Activated B cell treated with CpG ODN at 0.5 μM for 24 hours (primary cell): ENCODE results near the gene UBFD1. TPM values are rescaled to one million over a fixed set of nuclear protein-coding genes. Genes with fewer than 3 reads are reported as not detected.
"Not testable (repeated sequence)": the region's sequence is repeated elsewhere in the genome, so short reads cannot be mapped to it uniquely, and the experiment has no call there.

ENCODE experiments used
- ATAC-seq: fragments of 200-7000 bp; cut with Tn5 transposase; one replicate; pipeline ENCODE4 v1.10.0; 2021; ENCODE audit warnings: low read depth, mild to moderate bottlenecking, moderate library complexity
- CTCF ChIA-PET: fragments of 350-600 bp; sonication (Branson Sonifier 250); formaldehyde crosslinking; loops from one replicate; lab custom pipeline; 2021; ENCODE audit warnings: antibody characterized with exemption; lab: Charles Lee
- POLR2A ChIA-PET: fragments of 350-600 bp; sonication (Branson Sonifier 250); formaldehyde crosslinking; loops from one replicate; lab custom pipeline; 2021; ENCODE audit warnings: antibody characterized with exemption; lab: Charles Lee
- DNase-seq: peaks from one replicate; pipeline ENCODE4 v3.0.0; 2022
- H3K27ac Mint-ChIP-seq: one replicate; pipeline ENCODE4 v1.8.0; 2020; ENCODE audit warnings: mixed read lengths
- H3K27me3 Mint-ChIP-seq: one replicate; pipeline ENCODE4 v1.8.0; 2021; ENCODE audit warnings: mixed read lengths
- H3K36me3 Mint-ChIP-seq: one replicate; pipeline ENCODE4 v1.8.0; 2021; ENCODE audit warnings: low read depth, mixed read lengths
- H3K4me1 Mint-ChIP-seq: one replicate; pipeline ENCODE4 v1.8.0; 2021; ENCODE audit warnings: mixed read lengths
- H3K4me3 Mint-ChIP-seq: one replicate; pipeline ENCODE4 v1.8.0; 2020; ENCODE audit warnings: mild to moderate bottlenecking, mixed read lengths
- H3K9me3 Mint-ChIP-seq: one replicate; pipeline ENCODE4 v1.8.0; 2020; ENCODE audit warnings: mixed read lengths
- intact Hi-C: fragments of 100-400 bp; cut with micrococcal nuclease; formaldehyde crosslinking; loops from one replicate; pipeline ENCODE4 v1.15.1; 2024
- total RNA-seq: library from RNA; stranded (reverse); gene quantifications from 2 replicates; pipeline ENCODE4 v1.2.3, GENCODE V29; 2022
- TF ChIP-seq, protein P1 (sequence below): fragments of 200-600 bp; IDR thresholded peaks from one replicate; pipeline ENCODE4 v1.8.0; 2022; ENCODE audit warnings: antibody characterized with exemption, mild to moderate bottlenecking

Gene UBFD1
- total RNA-seq, 1 donor from 2014 or later: 52.2 TPM

DNA sequence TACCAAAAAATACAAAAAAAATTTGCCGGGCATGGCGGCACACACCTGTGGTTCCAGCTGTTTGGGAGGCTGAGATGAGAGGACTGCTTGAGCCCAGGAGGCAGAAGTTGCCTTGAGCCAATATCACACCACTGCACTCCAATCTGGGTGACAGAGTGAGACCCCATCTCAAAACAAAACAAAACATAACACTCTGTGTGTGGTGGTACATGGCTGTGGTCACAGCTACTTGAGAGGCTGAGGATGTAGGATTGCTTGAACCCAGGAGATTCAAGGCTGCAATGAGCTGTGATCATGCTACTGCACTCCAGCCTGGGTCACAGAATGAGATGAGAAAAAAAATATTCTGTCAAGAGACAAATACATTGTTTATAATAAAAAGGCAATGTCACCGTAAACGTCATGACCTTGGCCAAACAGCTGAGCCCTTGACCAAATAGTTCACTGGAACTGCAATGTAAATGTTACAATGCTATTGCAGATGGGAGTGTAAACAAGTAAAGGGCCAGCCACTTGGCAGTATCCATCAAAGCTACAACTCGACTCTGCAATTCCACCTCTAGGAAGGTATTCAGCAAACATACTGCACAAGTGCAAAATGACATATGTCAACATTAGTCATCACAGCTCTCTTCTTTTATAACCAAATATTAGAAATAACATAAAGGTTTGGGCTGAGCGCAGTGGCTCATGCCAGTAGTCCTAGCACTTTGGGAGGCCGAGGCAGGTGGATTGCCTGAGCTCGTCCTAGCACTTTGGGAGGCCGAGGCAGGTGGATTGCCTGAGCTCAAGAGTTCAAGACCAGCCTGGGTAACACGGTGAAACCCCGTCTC is 17.3 kb upstream of the UBFD1 start:
- Mint-ChIP-seq H3K4me3 (no peak overlapping the region), H3K4me1 (no peaks in the 10 kb centered on the region), H3K36me3 (peaks cover 52% of the 10 kb centered on the region), H3K9me3 (no peaks in the 10 kb centered on the region), H3K27ac (no peak overlapping the region), H3K27me3 (no peaks in the 10 kb centered on the region)
- ATAC-seq: no peak
- POLR2A ChIA-PET: no interaction called here
- intact Hi-C loops: no loop called here
- CTCF ChIA-PET: no interaction called here
- DNase-seq: no peak
- TF ChIP-seq, protein P1, sequence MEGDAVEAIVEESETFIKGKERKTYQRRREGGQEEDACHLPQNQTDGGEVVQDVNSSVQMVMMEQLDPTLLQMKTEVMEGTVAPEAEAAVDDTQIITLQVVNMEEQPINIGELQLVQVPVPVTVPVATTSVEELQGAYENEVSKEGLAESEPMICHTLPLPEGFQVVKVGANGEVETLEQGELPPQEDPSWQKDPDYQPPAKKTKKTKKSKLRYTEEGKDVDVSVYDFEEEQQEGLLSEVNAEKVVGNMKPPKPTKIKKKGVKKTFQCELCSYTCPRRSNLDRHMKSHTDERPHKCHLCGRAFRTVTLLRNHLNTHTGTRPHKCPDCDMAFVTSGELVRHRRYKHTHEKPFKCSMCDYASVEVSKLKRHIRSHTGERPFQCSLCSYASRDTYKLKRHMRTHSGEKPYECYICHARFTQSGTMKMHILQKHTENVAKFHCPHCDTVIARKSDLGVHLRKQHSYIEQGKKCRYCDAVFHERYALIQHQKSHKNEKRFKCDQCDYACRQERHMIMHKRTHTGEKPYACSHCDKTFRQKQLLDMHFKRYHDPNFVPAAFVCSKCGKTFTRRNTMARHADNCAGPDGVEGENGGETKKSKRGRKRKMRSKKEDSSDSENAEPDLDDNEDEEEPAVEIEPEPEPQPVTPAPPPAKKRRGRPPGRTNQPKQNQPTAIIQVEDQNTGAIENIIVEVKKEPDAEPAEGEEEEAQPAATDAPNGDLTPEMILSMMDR: no peak

DNA sequence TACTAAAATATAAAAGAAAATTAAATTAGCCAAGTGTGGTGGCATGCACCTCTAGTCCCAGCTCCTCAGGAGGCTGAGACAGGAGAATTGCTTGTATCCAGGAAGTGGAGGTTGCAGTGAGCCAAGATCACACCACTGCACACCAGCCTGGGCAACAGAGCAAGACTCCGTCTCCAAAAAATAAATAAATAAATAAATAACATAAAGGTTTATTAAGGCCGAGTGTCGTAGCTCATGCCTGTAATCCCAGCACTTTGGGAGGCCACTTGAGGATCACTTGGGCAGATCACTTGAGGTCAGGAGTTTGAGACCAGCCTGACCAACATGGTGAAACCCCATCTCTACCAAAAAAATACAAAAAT is 16.7 kb upstream of the UBFD1 start:
- H3K27me3 Mint-ChIP-seq, CTCF ChIA-PET, DNase-seq, H3K9me3 Mint-ChIP-seq, POLR2A ChIA-PET, intact Hi-C loops, H3K27ac Mint-ChIP-seq, H3K4me1 Mint-ChIP-seq, H3K4me3 Mint-ChIP-seq, ATAC-seq: not testable (repeated sequence)
- H3K36me3 Mint-ChIP-seq: peaks cover 53% of the 10 kb centered on the region

DNA sequence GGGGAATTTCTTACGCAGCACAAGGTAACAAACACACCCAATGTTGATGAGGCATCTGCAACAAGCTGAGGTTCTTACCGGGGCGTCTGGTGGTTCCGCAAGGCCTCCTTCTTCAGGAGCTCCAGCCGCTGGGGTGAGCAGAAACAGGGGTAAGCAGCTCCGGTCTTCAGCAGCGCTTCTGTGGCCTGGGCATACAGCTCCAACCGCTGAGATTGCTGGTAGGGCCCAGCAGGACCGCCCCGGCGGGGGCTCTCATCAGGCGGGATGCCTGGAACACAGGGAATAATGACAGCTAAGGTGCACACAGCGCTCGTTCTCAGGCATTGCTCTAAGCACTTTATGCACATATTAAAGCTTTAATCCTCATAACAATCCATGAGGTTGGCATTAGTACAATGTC is 13.1 kb upstream of the UBFD1 start:
- CTCF ChIA-PET: interaction anchor here (1.1 kb wide), 1 partner anchor 110 kb away, joined by 3 read pairs; no protein-coding TSS in a partner anchor
- DNase-seq (no peak), ATAC-seq (no peak)
- POLR2A ChIA-PET: interaction anchor here (0.7 kb wide), 1 partner anchor 13 kb away, joined by 3 read pairs; the partner anchor contains the start of genes EARS2 and UBFD1
- no peaks in the 10 kb centered on the region for H3K9me3 Mint-ChIP-seq
- H3K27ac Mint-ChIP-seq: no peak overlapping the region
- peaks cover 67% of the 10 kb centered on the region for H3K36me3 Mint-ChIP-seq
- no peak overlapping the region for H3K4me3 Mint-ChIP-seq
- no peaks in the 10 kb centered on the region for H3K27me3 Mint-ChIP-seq
- no peaks in the 10 kb centered on the region for H3K4me1 Mint-ChIP-seq
- intact Hi-C loops: no loop called here
- TF ChIP-seq, protein P1: no peak

DNA sequence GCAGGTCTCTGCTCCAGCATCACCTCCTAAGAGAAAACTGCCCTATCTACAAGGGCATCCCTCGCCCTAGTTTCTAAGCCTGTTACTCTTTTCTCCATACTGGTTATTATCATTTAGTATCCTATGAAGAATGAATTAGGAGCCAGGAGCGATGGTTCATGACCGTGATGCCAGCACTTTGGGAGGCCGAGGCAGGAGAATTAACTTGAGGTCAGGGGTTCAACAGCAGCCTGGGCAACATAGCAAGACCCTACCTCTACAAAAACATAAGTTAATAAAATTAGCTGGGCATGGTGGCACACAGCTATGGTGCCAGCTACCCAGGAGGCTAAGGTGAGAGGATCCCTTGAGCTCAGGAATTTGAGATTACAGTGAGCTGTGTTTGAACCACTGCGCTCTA is 7.6 kb upstream of the UBFD1 start:
- no peak overlapping the region for H3K27ac Mint-ChIP-seq
- POLR2A ChIA-PET: interaction anchor here (0.7 kb wide), 1 partner anchor 20 kb away, joined by 8 read pairs; no protein-coding TSS in a partner anchor
- DNase-seq (no peak), ATAC-seq (no peak)
- H3K9me3 Mint-ChIP-seq: no peaks in the 10 kb centered on the region
- peaks cover 70% of the 10 kb centered on the region for H3K36me3 Mint-ChIP-seq
- no peak overlapping the region for H3K4me3 Mint-ChIP-seq
- H3K4me1 Mint-ChIP-seq: no peaks in the 10 kb centered on the region
- CTCF ChIA-PET: no interaction called here
- intact Hi-C loops: no loop called here
- TF ChIP-seq, protein P1: no peak
- no peaks in the 10 kb centered on the region for H3K27me3 Mint-ChIP-seq

DNA sequence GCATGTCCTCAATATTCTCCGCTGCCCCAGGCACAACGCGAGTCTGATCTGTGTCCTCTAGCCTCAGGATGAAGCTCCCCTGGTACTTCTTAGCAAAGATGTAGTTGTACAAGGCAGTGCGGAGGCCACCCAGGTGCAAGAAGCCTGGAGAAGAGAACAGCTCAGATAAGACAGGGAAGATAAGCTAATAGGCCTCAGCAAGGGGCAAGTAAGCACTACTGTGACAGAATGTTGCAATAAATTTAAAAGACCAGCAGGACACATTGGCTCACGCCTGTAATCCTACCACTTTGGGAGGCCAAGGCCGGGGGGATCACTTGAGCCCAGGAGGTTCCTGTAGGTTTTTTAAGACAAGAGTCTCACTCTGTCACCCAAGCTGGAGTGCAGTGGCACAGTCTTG is 5.4 kb upstream of the UBFD1 start:
- CTCF ChIA-PET: no interaction called here
- H3K27me3 Mint-ChIP-seq: no peaks in the 10 kb centered on the region
- POLR2A ChIA-PET: no interaction called here

More for the DNA sequence above, 5.4 kb upstream of the UBFD1 start:
- H3K27ac Mint-ChIP-seq: no peak overlapping the region
- no peak overlapping the region for H3K4me3 Mint-ChIP-seq
- intact Hi-C loops: no loop called here
- no peak for ATAC-seq
- DNase-seq: no peak
- H3K36me3 Mint-ChIP-seq: peaks cover 54% of the 10 kb centered on the region
- TF ChIP-seq, protein P1: no peak
- peaks cover 12% of the 10 kb centered on the region for H3K4me1 Mint-ChIP-seq
- no peaks in the 10 kb centered on the region for H3K9me3 Mint-ChIP-seq
